ENCODE measurements around the gene NTF4. TPM values are rescaled to one million over a fixed set of nuclear protein-coding genes. Genes with fewer than 3 reads are reported as not detected.

Gene NTF4, protein sequence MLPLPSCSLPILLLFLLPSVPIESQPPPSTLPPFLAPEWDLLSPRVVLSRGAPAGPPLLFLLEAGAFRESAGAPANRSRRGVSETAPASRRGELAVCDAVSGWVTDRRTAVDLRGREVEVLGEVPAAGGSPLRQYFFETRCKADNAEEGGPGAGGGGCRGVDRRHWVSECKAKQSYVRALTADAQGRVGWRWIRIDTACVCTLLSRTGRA
- total RNA-seq (2021; ENCODE audit: unreplicated experiment) (1.7 TPM), Bru-seq, nascent RNA (percentile 25 among the genes with signal in this experiment), BruChase-seq, experiment 1, labeled RNA remaining after a 6-hour chase (percentile 50 among the genes with signal in this experiment), BruChase-seq, experiment 2, labeled RNA remaining after a 2-hour chase (percentile 44 among the genes with signal in this experiment)
- 2.1 and 2.3 TPM in 2 replicates for polyA plus RNA-seq (2012)
- long read RNA-seq, partial matches to known transcripts: 2 of 5 reads
- long read RNA-seq, other reads (novel, unspliced or antisense): 2 of 5 reads

DNA sequence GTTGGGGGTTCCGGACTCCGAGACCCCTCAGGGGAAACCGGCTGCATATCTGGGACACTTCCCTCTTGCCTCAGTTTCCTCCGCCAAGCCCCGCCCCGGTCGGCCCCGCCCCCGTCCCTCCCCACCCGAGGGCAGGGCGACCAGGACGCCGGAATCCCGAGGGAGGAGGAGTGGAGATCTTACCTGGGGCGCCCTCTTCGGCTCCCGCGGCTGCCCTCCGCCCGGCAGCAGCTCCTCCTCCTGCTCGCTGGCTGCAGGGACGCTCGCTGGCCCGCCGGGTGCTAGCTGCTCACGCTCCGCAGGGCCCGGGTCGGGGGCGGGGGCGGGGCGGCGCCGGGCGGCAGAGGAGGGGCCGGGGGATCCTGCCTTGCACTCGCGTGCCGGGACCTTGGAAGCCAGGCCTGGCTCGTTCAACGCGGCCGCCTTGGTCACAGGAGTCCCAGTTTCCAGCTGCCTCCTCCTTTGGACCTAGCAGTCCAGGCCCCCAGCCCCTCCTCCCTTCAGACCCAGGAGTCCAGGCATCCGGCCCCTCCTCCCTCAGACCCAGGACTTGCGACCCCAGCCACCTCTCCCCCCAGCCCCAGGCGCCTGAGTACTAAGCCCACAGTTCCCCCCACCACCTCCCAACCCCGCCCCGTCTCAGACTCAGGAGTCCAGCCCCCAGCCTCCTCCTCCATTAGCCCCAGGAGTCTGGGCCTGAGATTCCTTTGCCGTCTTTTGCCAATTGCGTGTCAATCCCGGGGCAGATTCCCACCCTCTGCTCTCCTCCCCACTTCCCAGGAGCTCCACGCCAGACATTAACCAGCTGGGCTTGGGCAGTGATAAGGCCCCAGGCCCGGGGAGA lies at the start of gene NTF4:
TSS of gene NTF4 (minus strand) at position 51 of the 844 bp plus-strand sequence. CDS start 2,821 bp downstream, outside the sequence.
- H3K4me3 ChIP-seq (replicated peaks in 1 of 2; ENCODE audit: low read depth in 1 of 2, low read length in 2 of 2): peak within 1 kb of the TSS; percentile 42 to 56
- no peak within 1 kb of the TSS for H2AFZ ChIP-seq (ENCODE audit: low read depth, low read length, poor library complexity, severe bottlenecking)
- no peaks in the 10 kb centered on the region for H3K36me3 ChIP-seq (ENCODE audit: control insufficient read depth in 1 of 2, insufficient read depth in 2 of 2, low read length in 2 of 2)
- H3K79me2 ChIP-seq (ENCODE audit: insufficient read depth, low read length): no peaks in the 10 kb centered on the region
- H3K4me1 ChIP-seq (ENCODE audit: control insufficient read depth in 1 of 2, insufficient read depth in 2 of 2, low read length in 2 of 2): peaks cover 32 to 68% of the 10 kb centered on the region in 2 experiments
- no peaks in the 10 kb centered on the region for H3K9me2 ChIP-seq (ENCODE audit: insufficient read depth)
- ChIA-PET POLR2A (interaction anchor here (0.6 kb wide), 1 partner anchor 89 kb away, joined by 3 read pairs; no protein-coding TSS in a partner anchor), CTCF (interaction anchor here (0.6 to 1.8 kb wide), 3 partner anchors 9 to 65 kb away, joined by 4 to 18 read pairs (median 4); no protein-coding TSS in a partner anchor), RAD21 (ENCODE audit: low non-redundant PET in 1 of 2, low total read pairs in 2 of 2, uncharacterized antibody in 2 of 2, unreplicated experiment in 2 of 2) (interaction anchor here in 1 of 2 experiments (0.6 to 0.8 kb wide), 2 partner anchors 13 to 72 kb away, joined by 3 read pairs; partner anchors contain the start of genes GYS1 and RUVBL2)
- H3K4me2 ChIP-seq (ENCODE audit: low read length): peak within 1 kb of the TSS; percentile 89
- no peaks in the 10 kb centered on the region for H3K9me3 ChIP-seq (ENCODE audit: control insufficient read depth in 1 of 2, insufficient read depth in 1 of 2, low read depth in 1 of 2, low read length in 2 of 2)
- no TSS peak for BruUV-seq (replicated peaks)
- H3K27ac ChIP-seq (ENCODE audit: low read depth, low read length): peak within 1 kb of the TSS; percentile 69
- peak within 1 kb of the TSS; percentile 67 for H3K9ac ChIP-seq (ENCODE audit: low read length)
- H4K20me1 ChIP-seq (ENCODE audit: insufficient read depth): no peaks in the 10 kb centered on the region
- H3K27me3 ChIP-seq (ENCODE audit: insufficient read depth, low read length): no peaks in the 10 kb centered on the region
- ATAC-seq (peak; percentile 83), DNase-seq (ENCODE audit: low read depth, low spot score) (no peak)
- TF ChIP-seq SRF (IDR thresholded peaks at IDR 0.05; ENCODE audit: low read depth) (no peak), ZNF274 (IDR thresholded peaks at IDR 0.05; ENCODE audit: low read depth, low read length) (no peak), POLR2AphosphoS5 (IDR thresholded peaks at IDR 0.05; ENCODE audit: low read depth, low read length) (peak; percentile 66)
- TF ChIP-seq, protein P1, sequence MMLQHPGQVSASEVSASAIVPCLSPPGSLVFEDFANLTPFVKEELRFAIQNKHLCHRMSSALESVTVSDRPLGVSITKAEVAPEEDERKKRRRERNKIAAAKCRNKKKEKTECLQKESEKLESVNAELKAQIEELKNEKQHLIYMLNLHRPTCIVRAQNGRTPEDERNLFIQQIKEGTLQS (IDR thresholded peaks at IDR 0.05): no peak
- intact Hi-C loops (cut with micrococcal nuclease): no loop called here
